HG03135 (cell line): ENCODE measurements around the gene TLL1.

Experiments used
- ATAC-seq: cut with Tn5 transposase; IDR thresholded peaks from one replicate; pipeline ENCODE4 v1.9.1; 2021; ENCODE audit warnings: mild to moderate bottlenecking, moderate library complexity; ENCODE audit not compliant: unreplicated experiment

Gene TLL1

GRCh38 chr4:165872461-165873297, at the start of gene TLL1:
Gene TLL1, plus strand, starts transcription at chr4:165873237. Its CDS starts 668 bp downstream, at chr4:165873905.
- no peak for ATAC-seq

DNA sequence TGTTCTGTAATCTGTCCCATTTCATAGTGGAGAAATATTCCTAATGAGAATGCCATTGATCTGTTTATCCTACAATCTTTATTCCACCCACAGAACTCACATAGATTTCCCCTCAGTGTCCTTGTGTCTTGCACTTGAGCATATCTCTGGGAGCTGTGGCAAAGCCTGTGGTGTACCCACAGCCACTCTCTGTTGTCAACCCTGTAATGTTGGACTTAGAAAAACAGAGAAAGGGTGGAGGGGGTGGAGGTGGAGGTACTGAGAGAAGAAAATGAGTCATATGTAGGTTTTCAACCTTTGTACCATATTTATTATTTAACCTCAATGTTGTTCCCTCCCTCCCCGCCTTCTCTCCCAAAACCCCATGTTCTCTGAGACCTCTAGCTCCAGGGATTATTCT, 46.9 kb upstream of the TLL1 start:
- no peak for ATAC-seq

GRCh38 chr4:165827018-165827417, 46.0 kb upstream of the TLL1 start:
- ATAC-seq: no peak

DNA sequence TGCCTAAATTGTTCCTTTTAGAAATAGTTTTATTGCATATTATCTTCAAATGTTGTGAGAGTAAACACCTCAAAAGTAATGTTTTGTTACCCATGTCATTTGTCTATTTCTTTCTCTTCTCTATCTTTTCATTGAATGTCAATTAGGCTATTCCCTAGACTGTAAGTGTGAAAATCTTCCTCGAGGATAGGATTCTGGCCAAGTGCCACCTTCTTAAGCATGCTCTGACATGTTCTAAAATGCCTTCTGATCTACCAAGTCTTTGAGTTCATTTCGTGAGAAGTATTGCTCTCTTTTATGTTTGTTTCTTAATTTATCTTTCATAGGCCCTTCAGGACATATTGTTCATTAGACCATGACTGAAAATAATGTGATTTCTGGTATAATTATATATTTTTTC, 44.1 kb upstream of the TLL1 start:
- no peak for ATAC-seq

- no peak for ATAC-seq
These were observed 38.9 kb upstream of the TLL1 start for GRCh38 chr4:165834116-165834515.

GRCh38 chr4:165838575-165838974, 34.5 kb upstream of the TLL1 start:
- no peak for ATAC-seq

- no peak for ATAC-seq
These were observed 33.3 kb upstream of the TLL1 start for GRCh38 chr4:165839615-165840333.

DNA sequence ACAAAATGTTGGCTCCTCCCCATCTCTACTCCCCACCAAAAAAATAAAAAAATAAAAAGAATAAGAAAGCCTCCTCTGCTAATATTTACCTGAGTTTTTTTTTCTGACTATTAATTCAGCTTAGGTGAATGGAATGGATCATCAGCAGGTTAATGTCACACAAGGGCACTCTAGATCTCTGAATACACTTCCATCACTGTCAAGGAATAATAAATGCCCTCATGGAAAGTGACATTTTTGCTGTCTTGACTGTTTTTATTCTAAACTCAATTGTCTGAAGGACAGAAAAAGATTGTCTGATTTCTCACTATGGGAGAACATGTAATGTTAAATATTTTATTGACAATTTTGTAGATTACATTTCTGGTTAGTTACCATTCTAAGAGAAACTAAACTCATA, 30.4 kb upstream of the TLL1 start:
- ATAC-seq: no peak

- no peak for ATAC-seq
These were observed 28.9 kb upstream of the TLL1 start for GRCh38 chr4:165844161-165844560.

- no peak for ATAC-seq
These were observed 21.8 kb upstream of the TLL1 start for GRCh38 chr4:165851256-165851655.

DNA sequence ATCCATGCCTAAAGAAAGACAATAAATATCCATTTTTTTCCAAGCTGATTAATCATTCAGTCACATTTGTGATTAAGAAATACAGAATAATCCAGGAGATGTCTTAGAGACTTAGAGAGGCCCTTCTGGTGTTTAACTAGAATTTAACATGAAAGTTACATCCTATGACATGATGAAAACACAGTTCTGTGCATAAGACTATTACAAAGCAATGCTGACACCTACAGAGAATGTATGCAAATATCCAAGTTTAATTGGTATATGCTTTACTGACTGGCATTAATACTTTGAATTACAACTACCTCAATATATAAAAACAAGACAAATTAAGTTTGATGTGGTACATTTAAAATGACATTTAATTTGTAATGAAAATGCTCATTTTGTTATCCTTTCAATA, 17.8 kb upstream of the TLL1 start:
- no peak for ATAC-seq

- no peak for ATAC-seq
These were observed 11.7 kb upstream of the TLL1 start for GRCh38 chr4:165861363-165861762.

GRCh38 chr4:165864271-165864670, 8.8 kb upstream of the TLL1 start:
- no peak for ATAC-seq

DNA sequence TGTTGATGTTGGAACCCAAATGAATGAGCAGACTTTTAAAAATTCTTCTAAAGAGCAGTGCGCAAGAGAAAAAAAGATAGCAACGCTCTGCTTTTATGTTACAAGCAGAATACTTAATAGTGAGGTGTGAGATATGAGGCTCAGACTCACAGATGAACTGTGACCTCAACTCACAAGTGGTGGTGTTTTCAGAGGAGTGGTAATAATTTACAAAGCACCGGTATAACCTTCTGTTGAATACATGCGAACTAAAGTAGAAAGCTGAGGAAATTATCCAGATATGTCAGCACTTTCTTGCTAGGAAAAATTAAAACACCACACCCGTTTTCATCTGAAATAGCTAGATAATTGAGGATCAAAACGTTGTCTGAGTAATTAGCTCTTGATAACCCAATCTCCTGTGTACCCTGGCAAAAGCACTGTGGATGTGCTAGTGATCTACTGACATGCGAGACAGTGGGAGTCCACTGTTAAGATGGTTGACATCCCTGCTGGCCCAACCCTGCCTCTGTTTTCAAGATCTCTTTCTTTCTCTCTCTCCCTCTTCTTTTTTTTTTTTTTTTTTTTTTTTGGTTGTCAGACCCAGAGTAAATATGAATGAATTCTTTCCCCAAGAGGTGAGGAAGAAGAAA, 6.9 kb upstream of the TLL1 start:
- ATAC-seq: no peak

GRCh38 chr4:165867961-165868360, 5.1 kb upstream of the TLL1 start:
- no peak for ATAC-seq

DNA sequence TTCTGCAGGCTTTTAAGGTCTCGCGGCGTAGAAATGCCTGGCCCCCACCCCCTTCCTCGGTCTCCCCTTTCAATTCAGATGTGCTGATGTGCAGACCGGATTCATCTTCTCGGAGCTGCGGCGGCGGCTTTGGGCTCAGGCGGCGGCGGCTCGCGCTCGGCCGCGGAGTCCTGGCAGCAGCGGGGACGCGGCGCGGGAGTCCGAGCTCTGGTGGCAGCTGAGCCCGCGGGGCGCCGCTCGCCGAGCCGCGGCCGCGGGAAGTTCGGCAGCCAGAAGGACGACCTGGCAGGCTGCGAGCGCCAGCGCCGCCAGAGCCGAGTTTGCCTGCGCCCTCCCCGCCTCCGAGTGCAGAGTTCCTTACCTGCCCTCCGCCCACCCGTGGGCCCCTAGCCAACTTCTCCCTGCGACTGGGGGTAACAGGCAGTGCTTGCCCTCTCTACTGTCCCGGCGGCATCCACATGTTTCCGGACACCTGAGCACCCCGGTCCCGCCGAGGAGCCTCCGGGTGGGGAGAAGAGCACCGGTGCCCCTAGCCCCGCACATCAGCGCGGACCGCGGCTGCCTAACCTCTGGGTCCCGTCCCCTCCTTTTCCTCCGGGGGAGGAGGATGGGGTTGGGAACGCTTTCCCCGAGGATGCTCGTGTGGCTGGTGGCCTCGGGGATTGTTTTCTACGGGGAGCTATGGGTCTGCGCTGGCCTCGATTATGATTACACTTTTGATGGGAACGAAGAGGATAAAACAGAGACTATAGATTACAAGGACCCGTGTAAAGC, 448 bp downstream of the TLL1 start:
- ATAC-seq: no peak

DNA sequence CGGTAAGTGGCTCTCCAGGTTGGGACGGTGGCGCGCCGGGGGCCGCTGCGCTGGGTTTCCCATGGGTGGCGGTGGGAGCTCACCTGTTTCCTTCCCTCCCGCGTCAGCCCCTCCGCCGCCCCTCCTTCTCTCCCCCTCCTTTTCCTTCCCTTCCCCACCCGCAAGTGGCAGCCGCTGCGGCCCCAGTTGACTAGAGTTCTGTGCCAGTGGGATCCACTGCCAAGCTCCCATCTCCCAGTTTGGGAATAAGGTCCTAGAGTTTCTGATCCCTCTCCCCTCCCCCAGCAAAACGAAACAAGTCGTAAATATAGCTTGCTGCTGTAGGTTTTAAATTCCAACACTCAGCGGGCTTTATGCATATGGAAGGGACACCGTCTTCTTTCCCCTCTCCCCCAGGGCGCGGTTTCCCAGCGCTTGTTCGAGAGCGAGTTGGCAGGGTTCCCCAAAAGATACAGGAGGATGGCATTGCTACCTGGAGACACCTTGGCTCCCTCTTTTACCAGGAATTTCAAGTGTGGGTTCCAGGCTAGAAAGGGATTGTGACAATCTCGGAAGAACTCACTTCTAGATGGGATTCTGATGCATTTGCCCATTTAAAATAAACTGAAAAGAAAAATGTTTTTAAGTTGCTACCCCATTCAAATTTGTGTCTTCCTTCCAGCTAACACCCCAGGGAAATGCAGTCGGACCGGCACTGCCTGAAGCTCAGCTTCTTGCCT, 1.2 kb downstream of the TLL1 start:
- no peak for ATAC-seq

DNA sequence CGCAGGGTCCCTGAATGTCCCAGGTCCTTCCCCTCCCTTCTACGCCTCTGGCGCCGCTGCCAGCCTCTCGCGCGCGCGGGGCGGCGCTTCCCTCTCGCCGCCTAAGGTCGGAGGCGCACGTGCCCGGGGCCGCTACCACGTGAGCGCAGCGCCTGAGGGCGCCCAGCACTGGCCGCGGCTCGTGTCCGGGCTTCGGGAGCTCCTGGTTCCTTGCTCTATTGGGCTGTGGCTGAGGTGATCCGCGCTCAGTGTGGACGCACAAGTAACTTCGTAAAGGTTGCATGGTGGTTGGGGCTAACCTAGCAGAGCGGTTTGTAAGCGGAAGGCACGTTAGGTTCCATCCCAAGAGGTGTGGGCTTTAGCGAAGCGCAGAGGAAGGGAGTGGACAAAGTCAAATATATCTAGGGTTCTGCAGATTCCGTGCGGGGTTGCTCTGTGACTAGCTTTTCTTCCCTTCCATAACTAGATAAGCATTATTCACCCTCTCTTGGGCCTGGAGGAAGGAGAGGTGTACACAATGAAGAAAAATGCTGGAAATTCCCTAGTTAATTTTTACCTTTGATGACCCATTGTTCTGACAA, 1.8 kb downstream of the TLL1 start:
- ATAC-seq: no peak

- ATAC-seq: no peak
These were observed 2.4 kb downstream of the TLL1 start for GRCh38 chr4:165875446-165875845.

- no peak for ATAC-seq
These were observed 4.2 kb downstream of the TLL1 start for GRCh38 chr4:165877286-165877685.
